NCI-H2081 treated with DMSO at 0.1 percent for 48 hours (cell line): Measurements from ENCODE around the gene PPP2R3B.
"Not testable (repeated sequence)": the region's sequence is repeated elsewhere in the genome, so short reads cannot be mapped to it uniquely, and the experiment has no call there.

Experiments used
- DNase-seq: peaks from one replicate; lab custom pipeline; 2025; lab: John Stamatoyannopoulos, UW

The PPP2R3B gene

GRCh38 chrX:386768-387575 lies at the start of gene PPP2R3B:
TSS of gene PPP2R3B (minus strand) at chrX:386907. CDS start at chrX:386691, 216 bp downstream.
- DNase-seq = no peak

- DNase-seq = no peak
These were observed 48.9 kb upstream of the PPP2R3B start for GRCh38 chrX:435536-436122.

GRCh38 chrX:434946-435345 lies 48.2 kb upstream of the PPP2R3B start:
- DNase-seq = no peak

GRCh38 chrX:433771-434170 lies 47.1 kb upstream of the PPP2R3B start:
- no peak for DNase-seq

- not testable (repeated sequence) for DNase-seq
These were observed 46.0 kb upstream of the PPP2R3B start for GRCh38 chrX:432666-433065.

GRCh38 chrX:431492-432111 lies 44.9 kb upstream of the PPP2R3B start:
- DNase-seq = no peak

- DNase-seq = no peak
These were observed 44.3 kb upstream of the PPP2R3B start for GRCh38 chrX:431056-431455.

- DNase-seq = no peak
These were observed 42.6 kb upstream of the PPP2R3B start for GRCh38 chrX:429266-429825.

GRCh38 chrX:427812-428725 lies 41.4 kb upstream of the PPP2R3B start:
- DNase-seq = no peak

GRCh38 chrX:426881-427280 lies 40.2 kb upstream of the PPP2R3B start:
- no peak for DNase-seq

- DNase-seq = no peak
These were observed 38.3 kb upstream of the PPP2R3B start for GRCh38 chrX:425056-425455.

GRCh38 chrX:421646-422391 lies 35.1 kb upstream of the PPP2R3B start:
- DNase-seq = no peak

- no peak for DNase-seq
These were observed 34.0 kb upstream of the PPP2R3B start for GRCh38 chrX:420496-421223.

- no peak for DNase-seq
These were observed 32.4 kb upstream of the PPP2R3B start for GRCh38 chrX:418927-419729.

GRCh38 chrX:415498-415897 lies 28.8 kb upstream of the PPP2R3B start:
- DNase-seq = not testable (repeated sequence)

- no peak for DNase-seq
These were observed 26.9 kb upstream of the PPP2R3B start for GRCh38 chrX:413322-414201.

GRCh38 chrX:410296-410695 lies 23.6 kb upstream of the PPP2R3B start:
- no peak for DNase-seq

- no peak for DNase-seq
These were observed 18.4 kb upstream of the PPP2R3B start for GRCh38 chrX:405149-405548.

GRCh38 chrX:404656-405055 lies 17.9 kb upstream of the PPP2R3B start:
- DNase-seq = no peak
